Hepatocyte (in vitro differentiated cells): ENCODE data around the gene FAM169A. TPM values are rescaled to one million over a fixed set of nuclear protein-coding genes. Genes with fewer than 3 reads are reported as not detected.

Source experiments
- DNase-seq: peaks from one replicate; pipeline ENCODE4 v3.0.0-alpha.2; 2016; ENCODE audit warnings: low spot score
- H2AFZ ChIP-seq: fragments of 200-600 bp; sonication (generic); 2 replicates; pipeline ENCODE4 v1.6.0; 2016; ENCODE audit warnings: antibody characterized with exemption, mild to moderate bottlenecking
- H3K27ac ChIP-seq: fragments of 200-600 bp; sonication (generic); 2 replicates; pipeline ENCODE4 v1.5.1; 2016; ENCODE audit warnings: mild to moderate bottlenecking
- H3K27me3 ChIP-seq: fragments of 200-600 bp; sonication (generic); 2 replicates; pipeline ENCODE4 v1.6.1; 2016
- H3K36me3 ChIP-seq: fragments of 200-600 bp; sonication (generic); replicated peaks from 2 replicates; pipeline ENCODE4 v1.5.1; 2016; ENCODE audit warnings: low read depth; ENCODE audit not compliant: insufficient read depth
- H3K4me1 ChIP-seq: fragments of 200-600 bp; sonication (generic); 2 replicates; pipeline ENCODE4 v1.5.1; 2016; ENCODE audit warnings: mild to moderate bottlenecking, moderate library complexity; ENCODE audit not compliant: insufficient read depth
- H3K4me2 ChIP-seq: fragments of 200-600 bp; sonication (generic); 2 replicates; pipeline ENCODE4 v1.6.0; 2016
- H3K4me3 ChIP-seq: fragments of 200-600 bp; sonication (generic); 2 replicates; pipeline ENCODE4 v1.5.1; 2016; ENCODE audit warnings: mild to moderate bottlenecking
- H3K79me2 ChIP-seq: fragments of 200-600 bp; sonication (generic); 2 replicates; pipeline ENCODE4 v1.6.0; 2017; ENCODE audit warnings: mild to moderate bottlenecking
- H3K9me2 ChIP-seq: fragments of 200-600 bp; sonication (generic); replicated peaks from 2 replicates; pipeline ENCODE4 v1.6.0; 2017; ENCODE audit warnings: mild to moderate bottlenecking; ENCODE audit not compliant: insufficient read depth
- H3K9me3 ChIP-seq: fragments of 200-600 bp; sonication (generic); 2 replicates; pipeline ENCODE4 v1.5.1; 2016; ENCODE audit warnings: low read depth, mild to moderate bottlenecking
- H4K20me1 ChIP-seq: fragments of 200-600 bp; sonication (generic); 2 replicates; pipeline ENCODE4 v1.6.0; 2016; ENCODE audit warnings: mild to moderate bottlenecking; ENCODE audit not compliant: insufficient read depth, poor library complexity, severe bottlenecking
- CTCF ChIP-seq: fragments of 200-600 bp; sonication (generic); IDR thresholded peaks from 2 replicates; pipeline ENCODE4 v1.5.1; 2016; ENCODE audit warnings: antibody characterized with exemption, mild to moderate bottlenecking; ENCODE audit not compliant: poor library complexity
- EZH2 ChIP-seq: fragments of 200-600 bp; sonication (generic); IDR thresholded peaks from 2 replicates; pipeline ENCODE4 v1.6.1; 2016; ENCODE audit warnings: antibody characterized with exemption, mild to moderate bottlenecking, borderline replicate concordance
- EZH2phosphoT487 ChIP-seq: fragments of 200-600 bp; sonication (generic); IDR thresholded peaks from one replicate; pipeline ENCODE4 v1.6.1; 2018; ENCODE audit warnings: antibody characterized with exemption, mild to moderate bottlenecking, low read depth, moderate library complexity; ENCODE audit not compliant: unreplicated experiment, severe bottlenecking
- WGBS: methylation state at CpG from one replicate; pipeline ENCODE4 v1.1.6; 2016; ENCODE audit warnings: low lambda C conversion rate; ENCODE audit errors: missing lambda C conversion rate; 5-methylcytosine and 5-hydroxymethylcytosine counted together
- polyA plus RNA-seq: library from polyadenylated mRNA; unstranded; fragments of >200 nt; fragmentation: Nextera tagmentation; extraction: Ambion mirVana; gene quantifications from 2 replicates; pipeline ENCODE4 v1.2.1, GENCODE V29; 2016
- total RNA-seq: library from RNA; depleted of rRNA; stranded (reverse); fragments of >200 nt; gene quantifications from 2 replicates; pipeline ENCODE4 v1.2.3, GENCODE V29; 2014

FAM169A gene
- total and polyA plus RNA-seq, 2 experiments from 2014 or later, result 3.1 to 16.2 TPM

- Histone ChIP-seq H3K4me3 (no peak overlapping the region), H3K27ac (no peak overlapping the region), H3K4me2 (no peak overlapping the region), H3K4me1 (no peaks in the 10 kb centered on the region), H4K20me1 (no peaks in the 10 kb centered on the region), H2AFZ (no peak overlapping the region), H3K9me3 (no peaks in the 10 kb centered on the region), H3K9me2 (no peaks in the 10 kb centered on the region), H3K27me3 (no peaks in the 10 kb centered on the region), H3K79me2 (no peaks in the 10 kb centered on the region), H3K36me3 (no peaks in the 10 kb centered on the region)
- WGBS, result 93% methylated on average over 6 of the region's 6 CpGs
- TF ChIP-seq EZH2phosphoT487 (no peak), EZH2 (no peak), CTCF (no peak)
- DNase-seq, result no peak
Measured at GRCh38 chr5:74786851-74787250, 79.3 kb downstream of the FAM169A start.

- DNase-seq, result no peak
- Histone ChIP-seq H3K27me3 (no peaks in the 10 kb centered on the region), H4K20me1 (no peaks in the 10 kb centered on the region), H3K27ac (no peak overlapping the region), H3K79me2 (no peaks in the 10 kb centered on the region), H3K4me1 (no peaks in the 10 kb centered on the region), H3K4me2 (no peak overlapping the region), H3K9me2 (no peaks in the 10 kb centered on the region), H3K9me3 (no peaks in the 10 kb centered on the region), H2AFZ (no peak overlapping the region), H3K36me3 (no peaks in the 10 kb centered on the region), H3K4me3 (no peak overlapping the region)
- WGBS, result 90% methylated on average over 2 of the region's 2 CpGs
- TF ChIP-seq CTCF, result no peak
Measured at GRCh38 chr5:74778609-74779008, 87.6 kb downstream of the FAM169A start.

DNA sequence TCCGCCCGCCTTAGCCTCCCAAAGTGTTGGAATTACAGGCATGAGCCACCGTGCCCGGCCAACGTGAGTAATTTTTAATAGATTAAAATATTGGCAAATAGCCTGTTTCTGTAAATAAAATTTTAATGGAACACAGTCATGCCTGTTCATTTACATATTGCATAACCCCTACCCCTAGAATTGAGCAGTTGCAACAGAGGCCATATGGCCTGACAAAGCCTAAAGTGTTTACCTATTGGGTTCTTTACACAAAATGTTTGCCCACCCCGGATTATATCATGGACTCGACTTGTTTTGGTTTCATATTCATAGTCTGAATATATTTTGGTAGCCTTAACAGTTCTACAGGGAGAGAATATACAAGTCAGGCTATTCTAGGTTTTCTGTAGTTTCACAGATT is 93.8 kb downstream of the FAM169A start:
- H3K9me2 ChIP-seq, result no peaks in the 10 kb centered on the region
- H3K4me3 ChIP-seq, result no peak overlapping the region
- no peak overlapping the region for H3K4me2 ChIP-seq
- peaks cover 9% of the 10 kb centered on the region for H3K4me1 ChIP-seq
- H3K9me3 ChIP-seq, result no peaks in the 10 kb centered on the region
- no peak overlapping the region for H2AFZ ChIP-seq
- H3K27ac ChIP-seq, result no peak overlapping the region
- H3K36me3 ChIP-seq, result no peaks in the 10 kb centered on the region
- H3K79me2 ChIP-seq, result peaks cover 18% of the 10 kb centered on the region
- no peak for DNase-seq
- peaks cover 4% of the 10 kb centered on the region for H4K20me1 ChIP-seq
- TF ChIP-seq CTCF (no peak), EZH2phosphoT487 (no peak), EZH2 (no peak)
- no peaks in the 10 kb centered on the region for H3K27me3 ChIP-seq
- 90% methylated on average over 7 of the region's 7 CpGs for WGBS

DNA sequence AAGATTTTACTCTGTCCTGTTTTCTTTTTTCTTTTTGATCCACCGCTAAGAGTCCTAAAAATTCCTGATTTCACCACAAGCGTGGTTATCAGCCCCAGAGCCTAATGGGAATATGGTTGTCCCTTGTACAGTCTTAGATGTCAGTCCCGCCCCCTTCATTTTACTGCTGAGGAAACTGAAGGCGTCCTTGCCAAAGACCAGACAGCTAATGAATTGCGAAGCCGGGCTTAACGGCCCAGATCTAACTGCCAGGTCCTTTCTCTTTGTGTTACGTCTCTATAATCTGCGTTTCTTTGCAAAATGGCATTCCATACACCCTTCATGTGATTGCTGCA is 98.6 kb downstream of the FAM169A start:
- no peaks in the 10 kb centered on the region for H3K36me3 ChIP-seq
- peak overlapping the region; percentile 98 for H3K4me2 ChIP-seq
- peaks cover 45% of the 10 kb centered on the region for H3K79me2 ChIP-seq
- H3K9me3 ChIP-seq, result no peaks in the 10 kb centered on the region
- peaks cover 23% of the 10 kb centered on the region for H3K4me1 ChIP-seq
- H3K4me3 ChIP-seq, result peak overlapping the region; percentile 100
- H3K27ac ChIP-seq, result peak overlapping the region; percentile 96
- no peaks in the 10 kb centered on the region for H3K9me2 ChIP-seq
- 4% methylated on average over 9 of the region's 9 CpGs for WGBS
- peak overlapping the region; percentile 100 for H2AFZ ChIP-seq
- peaks cover 4% of the 10 kb centered on the region for H4K20me1 ChIP-seq
- DNase-seq, result peak; percentile 76
- H3K27me3 ChIP-seq, result no peaks in the 10 kb centered on the region
- TF ChIP-seq CTCF (no peak), EZH2 (no peak), EZH2phosphoT487 (no peak)
